Measurements from ENCODE around the gene RAB19.

RAB19 gene

DNA sequence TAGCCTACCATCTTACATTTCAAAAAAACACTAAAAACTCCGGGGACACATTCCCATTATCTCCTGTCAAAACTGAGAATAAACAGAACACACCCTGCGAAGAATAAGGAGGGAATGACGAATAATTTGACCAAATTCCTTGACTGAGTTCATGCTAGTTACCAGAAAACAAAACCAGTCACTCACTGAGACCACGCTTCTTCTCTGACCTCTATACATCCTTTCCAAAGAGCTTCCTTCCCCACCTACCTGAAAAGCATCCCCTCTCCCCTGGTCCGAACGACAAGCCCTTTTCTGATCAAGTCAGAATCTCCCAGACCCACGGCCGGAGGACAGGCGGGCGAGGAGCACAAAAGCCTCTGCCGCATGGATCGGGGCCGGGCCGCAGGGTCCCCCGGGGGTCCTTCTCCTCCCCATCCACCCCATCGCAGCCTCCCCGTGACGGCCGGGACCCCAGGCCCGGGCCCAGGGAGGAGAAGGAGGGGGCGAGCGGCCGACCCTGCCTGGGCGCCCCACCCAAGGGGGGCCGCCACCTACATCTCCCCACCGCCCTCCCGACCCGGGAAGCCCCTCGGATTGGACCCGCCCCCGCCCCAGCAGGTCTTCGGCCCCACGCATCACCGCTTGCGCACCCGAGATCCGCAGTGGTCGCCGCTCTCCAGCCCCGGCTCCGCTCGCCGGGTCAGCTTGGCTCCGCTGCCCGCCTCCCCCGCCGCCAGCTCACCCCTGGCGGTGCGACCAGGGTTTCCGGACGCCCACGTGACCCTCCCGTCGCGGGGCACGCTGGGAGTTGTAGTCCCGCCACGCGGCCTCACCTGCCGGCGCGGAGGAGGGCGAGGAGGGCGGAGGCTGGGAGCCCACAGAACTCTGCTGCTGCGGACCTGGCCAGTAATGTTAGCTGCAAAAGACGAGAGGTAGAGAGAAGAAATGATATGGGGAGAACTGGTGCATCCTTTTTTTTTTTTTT is 5.8 kb upstream of the RAB19 start, which contains the start of gene SLC37A3 (continued):
- TF ChIP-seq, protein P1, sequence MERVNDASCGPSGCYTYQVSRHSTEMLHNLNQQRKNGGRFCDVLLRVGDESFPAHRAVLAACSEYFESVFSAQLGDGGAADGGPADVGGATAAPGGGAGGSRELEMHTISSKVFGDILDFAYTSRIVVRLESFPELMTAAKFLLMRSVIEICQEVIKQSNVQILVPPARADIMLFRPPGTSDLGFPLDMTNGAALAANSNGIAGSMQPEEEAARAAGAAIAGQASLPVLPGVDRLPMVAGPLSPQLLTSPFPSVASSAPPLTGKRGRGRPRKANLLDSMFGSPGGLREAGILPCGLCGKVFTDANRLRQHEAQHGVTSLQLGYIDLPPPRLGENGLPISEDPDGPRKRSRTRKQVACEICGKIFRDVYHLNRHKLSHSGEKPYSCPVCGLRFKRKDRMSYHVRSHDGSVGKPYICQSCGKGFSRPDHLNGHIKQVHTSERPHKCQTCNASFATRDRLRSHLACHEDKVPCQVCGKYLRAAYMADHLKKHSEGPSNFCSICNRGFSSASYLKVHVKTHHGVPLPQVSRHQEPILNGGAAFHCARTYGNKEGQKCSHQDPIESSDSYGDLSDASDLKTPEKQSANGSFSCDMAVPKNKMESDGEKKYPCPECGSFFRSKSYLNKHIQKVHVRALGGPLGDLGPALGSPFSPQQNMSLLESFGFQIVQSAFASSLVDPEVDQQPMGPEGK (tag by site-specific recombination; IDR thresholded peaks at IDR 0.05), result peak; percentile 95
- peak; percentile 42; the same call in 1 of the 2 replicates for TF ChIP-seq ZNF843 (tag by site-specific recombination; IDR thresholded peaks at IDR 0.05)
- TF ChIP-seq, protein P2, sequence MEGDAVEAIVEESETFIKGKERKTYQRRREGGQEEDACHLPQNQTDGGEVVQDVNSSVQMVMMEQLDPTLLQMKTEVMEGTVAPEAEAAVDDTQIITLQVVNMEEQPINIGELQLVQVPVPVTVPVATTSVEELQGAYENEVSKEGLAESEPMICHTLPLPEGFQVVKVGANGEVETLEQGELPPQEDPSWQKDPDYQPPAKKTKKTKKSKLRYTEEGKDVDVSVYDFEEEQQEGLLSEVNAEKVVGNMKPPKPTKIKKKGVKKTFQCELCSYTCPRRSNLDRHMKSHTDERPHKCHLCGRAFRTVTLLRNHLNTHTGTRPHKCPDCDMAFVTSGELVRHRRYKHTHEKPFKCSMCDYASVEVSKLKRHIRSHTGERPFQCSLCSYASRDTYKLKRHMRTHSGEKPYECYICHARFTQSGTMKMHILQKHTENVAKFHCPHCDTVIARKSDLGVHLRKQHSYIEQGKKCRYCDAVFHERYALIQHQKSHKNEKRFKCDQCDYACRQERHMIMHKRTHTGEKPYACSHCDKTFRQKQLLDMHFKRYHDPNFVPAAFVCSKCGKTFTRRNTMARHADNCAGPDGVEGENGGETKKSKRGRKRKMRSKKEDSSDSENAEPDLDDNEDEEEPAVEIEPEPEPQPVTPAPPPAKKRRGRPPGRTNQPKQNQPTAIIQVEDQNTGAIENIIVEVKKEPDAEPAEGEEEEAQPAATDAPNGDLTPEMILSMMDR (tag by site-specific recombination; IDR thresholded peaks at IDR 0.05), result peak; percentile 74; the same call in 1 of the 2 replicates
- peak; percentile 50 for TF ChIP-seq ZBTB8A (tag by site-specific recombination; IDR thresholded peaks at IDR 0.05)
- TF ChIP-seq, protein P3, sequence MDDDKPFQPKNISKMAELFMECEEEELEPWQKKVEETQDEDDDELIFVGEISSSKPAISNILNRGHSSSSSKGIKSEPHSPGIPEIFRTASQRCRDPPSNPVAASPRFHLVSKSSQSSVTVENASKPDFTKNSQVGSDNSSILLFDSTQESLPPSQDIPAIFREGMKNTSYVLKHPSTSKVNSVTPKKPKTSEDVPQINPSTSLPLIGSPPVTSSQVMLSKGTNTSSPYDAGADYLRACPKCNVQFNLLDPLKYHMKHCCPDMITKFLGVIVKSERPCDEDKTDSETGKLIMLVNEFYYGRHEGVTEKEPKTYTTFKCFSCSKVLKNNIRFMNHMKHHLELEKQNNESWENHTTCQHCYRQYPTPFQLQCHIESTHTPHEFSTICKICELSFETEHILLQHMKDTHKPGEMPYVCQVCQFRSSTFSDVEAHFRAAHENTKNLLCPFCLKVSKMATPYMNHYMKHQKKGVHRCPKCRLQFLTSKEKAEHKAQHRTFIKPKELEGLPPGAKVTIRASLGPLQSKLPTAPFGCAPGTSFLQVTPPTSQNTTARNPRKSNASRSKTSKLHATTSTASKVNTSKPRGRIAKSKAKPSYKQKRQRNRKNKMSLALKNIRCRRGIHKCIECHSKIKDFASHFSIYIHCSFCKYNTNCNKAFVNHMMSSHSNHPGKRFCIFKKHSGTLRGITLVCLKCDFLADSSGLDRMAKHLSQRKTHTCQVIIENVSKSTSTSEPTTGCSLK (tag by site-specific recombination; IDR thresholded peaks at IDR 0.05), result no peak
- peak; percentile 42; the same call in 1 of the 2 replicates for TF ChIP-seq BCL11B (tag by site-specific recombination; IDR thresholded peaks at IDR 0.05; ENCODE audit: low read depth)
- TF ChIP-seq, protein P4, sequence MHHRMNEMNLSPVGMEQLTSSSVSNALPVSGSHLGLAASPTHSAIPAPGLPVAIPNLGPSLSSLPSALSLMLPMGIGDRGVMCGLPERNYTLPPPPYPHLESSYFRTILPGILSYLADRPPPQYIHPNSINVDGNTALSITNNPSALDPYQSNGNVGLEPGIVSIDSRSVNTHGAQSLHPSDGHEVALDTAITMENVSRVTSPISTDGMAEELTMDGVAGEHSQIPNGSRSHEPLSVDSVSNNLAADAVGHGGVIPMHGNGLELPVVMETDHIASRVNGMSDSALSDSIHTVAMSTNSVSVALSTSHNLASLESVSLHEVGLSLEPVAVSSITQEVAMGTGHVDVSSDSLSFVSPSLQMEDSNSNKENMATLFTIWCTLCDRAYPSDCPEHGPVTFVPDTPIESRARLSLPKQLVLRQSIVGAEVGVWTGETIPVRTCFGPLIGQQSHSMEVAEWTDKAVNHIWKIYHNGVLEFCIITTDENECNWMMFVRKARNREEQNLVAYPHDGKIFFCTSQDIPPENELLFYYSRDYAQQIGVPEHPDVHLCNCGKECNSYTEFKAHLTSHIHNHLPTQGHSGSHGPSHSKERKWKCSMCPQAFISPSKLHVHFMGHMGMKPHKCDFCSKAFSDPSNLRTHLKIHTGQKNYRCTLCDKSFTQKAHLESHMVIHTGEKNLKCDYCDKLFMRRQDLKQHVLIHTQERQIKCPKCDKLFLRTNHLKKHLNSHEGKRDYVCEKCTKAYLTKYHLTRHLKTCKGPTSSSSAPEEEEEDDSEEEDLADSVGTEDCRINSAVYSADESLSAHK (tag by site-specific recombination; IDR thresholded peaks at IDR 0.05), result peak; percentile 25; the same call in 1 of the 2 replicates
- no peak for TF ChIP-seq ZNF214 (tag by site-specific recombination; IDR thresholded peaks at IDR 0.05; ENCODE audit: borderline replicate concordance)
- TF ChIP-seq, protein P5, sequence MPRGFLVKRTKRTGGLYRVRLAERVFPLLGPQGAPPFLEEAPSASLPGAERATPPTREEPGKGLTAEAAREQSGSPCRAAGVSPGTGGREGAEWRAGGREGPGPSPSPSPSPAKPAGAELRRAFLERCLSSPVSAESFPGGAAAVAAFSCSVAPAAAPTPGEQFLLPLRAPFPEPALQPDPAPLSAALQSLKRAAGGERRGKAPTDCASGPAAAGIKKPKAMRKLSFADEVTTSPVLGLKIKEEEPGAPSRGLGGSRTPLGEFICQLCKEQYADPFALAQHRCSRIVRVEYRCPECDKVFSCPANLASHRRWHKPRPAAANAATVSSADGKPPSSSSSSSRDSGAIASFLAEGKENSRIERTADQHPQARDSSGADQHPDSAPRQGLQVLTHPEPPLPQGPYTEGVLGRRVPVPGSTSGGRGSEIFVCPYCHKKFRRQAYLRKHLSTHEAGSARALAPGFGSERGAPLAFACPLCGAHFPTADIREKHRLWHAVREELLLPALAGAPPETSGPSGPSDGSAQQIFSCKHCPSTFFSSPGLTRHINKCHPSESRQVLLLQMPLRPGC (tag by site-specific recombination; IDR thresholded peaks at IDR 0.05), result peak; percentile 41; the same call in 1 of the 2 replicates
- TF ChIP-seq ZXDB (tag by site-specific recombination; IDR thresholded peaks at IDR 0.05), result peak; percentile 97
- TF ChIP-seq, protein P6, sequence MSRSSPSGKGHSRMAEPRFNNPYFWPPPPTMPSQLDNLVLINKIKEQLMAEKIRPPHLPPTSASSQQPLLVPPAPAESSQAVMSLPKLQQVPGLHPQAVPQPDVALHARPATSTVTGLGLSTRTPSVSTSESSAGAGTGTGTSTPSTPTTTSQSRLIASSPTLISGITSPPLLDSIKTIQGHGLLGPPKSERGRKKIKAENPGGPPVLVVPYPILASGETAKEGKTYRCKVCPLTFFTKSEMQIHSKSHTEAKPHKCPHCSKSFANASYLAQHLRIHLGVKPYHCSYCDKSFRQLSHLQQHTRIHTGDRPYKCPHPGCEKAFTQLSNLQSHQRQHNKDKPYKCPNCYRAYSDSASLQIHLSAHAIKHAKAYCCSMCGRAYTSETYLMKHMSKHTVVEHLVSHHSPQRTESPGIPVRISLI (tag by site-specific recombination; IDR thresholded peaks at IDR 0.05), result peak; percentile 95
- no peak for TF ChIP-seq ZNF837 (tag by site-specific recombination; IDR thresholded peaks at IDR 0.05)
- peak; percentile 77 for TF ChIP-seq EGR2 (tag by site-specific recombination; IDR thresholded peaks at IDR 0.05; ENCODE audit: low read depth)
- TF ChIP-seq ZNF558 (tag by site-specific recombination; IDR thresholded peaks at IDR 0.05), result no peak
- TF ChIP-seq SP3 (tag by site-specific recombination; IDR thresholded peaks at IDR 0.05), result peak; percentile 77
- TF ChIP-seq, protein P7, sequence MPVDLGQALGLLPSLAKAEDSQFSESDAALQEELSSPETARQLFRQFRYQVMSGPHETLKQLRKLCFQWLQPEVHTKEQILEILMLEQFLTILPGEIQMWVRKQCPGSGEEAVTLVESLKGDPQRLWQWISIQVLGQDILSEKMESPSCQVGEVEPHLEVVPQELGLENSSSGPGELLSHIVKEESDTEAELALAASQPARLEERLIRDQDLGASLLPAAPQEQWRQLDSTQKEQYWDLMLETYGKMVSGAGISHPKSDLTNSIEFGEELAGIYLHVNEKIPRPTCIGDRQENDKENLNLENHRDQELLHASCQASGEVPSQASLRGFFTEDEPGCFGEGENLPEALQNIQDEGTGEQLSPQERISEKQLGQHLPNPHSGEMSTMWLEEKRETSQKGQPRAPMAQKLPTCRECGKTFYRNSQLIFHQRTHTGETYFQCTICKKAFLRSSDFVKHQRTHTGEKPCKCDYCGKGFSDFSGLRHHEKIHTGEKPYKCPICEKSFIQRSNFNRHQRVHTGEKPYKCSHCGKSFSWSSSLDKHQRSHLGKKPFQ (tag by site-specific recombination; IDR thresholded peaks at IDR 0.05), result 0 out of 2 replicates have a peak, but pooled peaks have one; percentile 27
- peak; percentile 20; the same call in 1 of the 2 replicates for TF ChIP-seq ZNF391 (tag by site-specific recombination; IDR thresholded peaks at IDR 0.05; ENCODE audit: borderline replicate concordance, low read depth)
- TF ChIP-seq ZNF571 (tag by site-specific recombination; IDR thresholded peaks at IDR 0.05), result no peak
- peak; percentile 56 for TF ChIP-seq ZBTB17 (tag by site-specific recombination; IDR thresholded peaks at IDR 0.05)
- peak; percentile 64 for TF ChIP-seq ZNF423 (tag by site-specific recombination; IDR thresholded peaks at IDR 0.05)
- TF ChIP-seq, protein P8, sequence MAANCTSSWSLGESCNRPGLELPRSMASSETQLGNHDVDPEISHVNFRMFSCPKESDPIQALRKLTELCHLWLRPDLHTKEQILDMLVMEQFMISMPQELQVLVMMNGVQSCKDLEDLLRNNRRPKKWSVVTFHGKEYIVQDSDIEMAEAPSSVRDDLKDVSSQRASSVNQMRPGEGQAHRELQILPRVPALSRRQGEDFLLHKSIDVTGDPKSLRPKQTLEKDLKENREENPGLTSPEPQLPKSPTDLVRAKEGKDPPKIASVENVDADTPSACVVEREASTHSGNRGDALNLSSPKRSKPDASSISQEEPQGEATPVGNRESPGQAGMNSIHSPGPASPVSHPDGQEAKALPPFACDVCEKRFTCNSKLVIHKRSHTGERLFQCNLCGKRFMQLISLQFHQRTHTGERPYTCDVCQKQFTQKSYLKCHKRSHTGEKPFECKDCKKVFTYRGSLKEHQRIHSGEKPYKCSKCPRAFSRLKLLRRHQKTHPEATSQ (tag by site-specific recombination; IDR thresholded peaks at IDR 0.05), result no peak
- peak; percentile 63; the same call in 1 of the 2 replicates for TF ChIP-seq YY2 (tag by site-specific recombination; IDR thresholded peaks at IDR 0.05)
- TF ChIP-seq ZNF335 (tag by site-specific recombination; conservative IDR thresholded peaks at IDR 0.05), result peak; percentile 89

All from HEK293 (cell line).